ENCODE results near the gene WDR81.

DNA sequence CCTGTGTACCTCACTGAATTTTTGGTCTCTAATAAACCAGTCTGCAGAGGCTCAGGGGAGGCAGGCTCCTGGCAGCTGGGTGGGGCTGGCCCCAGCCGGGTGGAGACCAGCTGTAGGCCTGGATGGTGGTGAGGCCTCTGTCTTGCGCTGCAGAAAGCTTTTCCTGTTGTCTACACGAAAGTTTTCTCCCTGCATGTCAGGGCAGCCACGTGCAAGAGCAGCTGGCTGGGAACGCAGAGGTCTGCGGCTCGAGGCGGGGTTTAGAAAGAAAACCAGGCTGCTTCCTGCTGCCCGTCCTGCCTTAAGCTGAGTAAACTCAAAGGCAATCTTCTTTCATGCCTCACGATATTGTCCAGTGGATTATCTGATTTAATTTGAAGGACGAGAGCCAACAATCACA lies 39.8 kb downstream of the WDR81 start:
- TF ChIP-seq RBAK (tag by site-specific recombination; IDR thresholded peaks at IDR 0.05) (no peak), BCL11B (tag by site-specific recombination; IDR thresholded peaks at IDR 0.05; ENCODE audit: low read depth) (no peak), ZSCAN5A (tag by site-specific recombination; IDR thresholded peaks at IDR 0.05) (no peak), ZNF549 (tag by site-specific recombination; IDR thresholded peaks at IDR 0.05) (no peak), ZNF558 (tag by site-specific recombination; IDR thresholded peaks at IDR 0.05) (no peak), ZSCAN23 (tag by site-specific recombination; IDR thresholded peaks at IDR 0.05) (no peak), ZBTB8A (tag by site-specific recombination; IDR thresholded peaks at IDR 0.05) (no peak)
- TF ChIP-seq, protein P1, sequence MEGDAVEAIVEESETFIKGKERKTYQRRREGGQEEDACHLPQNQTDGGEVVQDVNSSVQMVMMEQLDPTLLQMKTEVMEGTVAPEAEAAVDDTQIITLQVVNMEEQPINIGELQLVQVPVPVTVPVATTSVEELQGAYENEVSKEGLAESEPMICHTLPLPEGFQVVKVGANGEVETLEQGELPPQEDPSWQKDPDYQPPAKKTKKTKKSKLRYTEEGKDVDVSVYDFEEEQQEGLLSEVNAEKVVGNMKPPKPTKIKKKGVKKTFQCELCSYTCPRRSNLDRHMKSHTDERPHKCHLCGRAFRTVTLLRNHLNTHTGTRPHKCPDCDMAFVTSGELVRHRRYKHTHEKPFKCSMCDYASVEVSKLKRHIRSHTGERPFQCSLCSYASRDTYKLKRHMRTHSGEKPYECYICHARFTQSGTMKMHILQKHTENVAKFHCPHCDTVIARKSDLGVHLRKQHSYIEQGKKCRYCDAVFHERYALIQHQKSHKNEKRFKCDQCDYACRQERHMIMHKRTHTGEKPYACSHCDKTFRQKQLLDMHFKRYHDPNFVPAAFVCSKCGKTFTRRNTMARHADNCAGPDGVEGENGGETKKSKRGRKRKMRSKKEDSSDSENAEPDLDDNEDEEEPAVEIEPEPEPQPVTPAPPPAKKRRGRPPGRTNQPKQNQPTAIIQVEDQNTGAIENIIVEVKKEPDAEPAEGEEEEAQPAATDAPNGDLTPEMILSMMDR (tag by site-specific recombination; IDR thresholded peaks at IDR 0.05) = no peak

All from HEK293 (cell line).